HG03575 (cell line): ENCODE results near the gene TXNDC8.
"Not testable (repeated sequence)": the region's sequence is repeated elsewhere in the genome, so short reads cannot be mapped to it uniquely, and the experiment has no call there.

ENCODE experiments used
- ATAC-seq: cut with Tn5 transposase; IDR thresholded peaks from one replicate; pipeline ENCODE4 v1.9.1; 2021; ENCODE audit not compliant: unreplicated experiment, insufficient number of reproducible peaks, low FRiP score; ENCODE audit errors: extremely low read depth

Gene TXNDC8

DNA sequence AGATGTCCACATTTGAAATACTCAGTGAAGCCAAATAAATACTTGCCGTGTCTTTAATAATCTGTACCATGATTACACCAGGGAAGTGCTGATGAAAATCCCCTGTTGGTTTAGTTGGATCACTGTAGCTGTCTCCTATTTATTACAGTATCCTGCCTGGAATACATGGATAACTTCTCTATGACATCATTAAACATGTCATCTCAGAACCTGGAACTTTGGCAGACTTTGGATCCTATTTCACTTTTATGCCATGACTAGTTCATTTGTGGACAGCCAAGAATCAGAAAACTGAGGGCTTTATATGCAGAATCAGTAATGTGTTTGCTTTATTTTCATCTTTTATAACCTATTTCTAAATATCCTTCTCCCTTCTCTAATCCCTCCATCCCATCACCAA is at the start of gene TXNDC8:
TSS of gene TXNDC8 (minus strand) at position 137 of the 400 bp plus-strand sequence.
- no peak for ATAC-seq

DNA sequence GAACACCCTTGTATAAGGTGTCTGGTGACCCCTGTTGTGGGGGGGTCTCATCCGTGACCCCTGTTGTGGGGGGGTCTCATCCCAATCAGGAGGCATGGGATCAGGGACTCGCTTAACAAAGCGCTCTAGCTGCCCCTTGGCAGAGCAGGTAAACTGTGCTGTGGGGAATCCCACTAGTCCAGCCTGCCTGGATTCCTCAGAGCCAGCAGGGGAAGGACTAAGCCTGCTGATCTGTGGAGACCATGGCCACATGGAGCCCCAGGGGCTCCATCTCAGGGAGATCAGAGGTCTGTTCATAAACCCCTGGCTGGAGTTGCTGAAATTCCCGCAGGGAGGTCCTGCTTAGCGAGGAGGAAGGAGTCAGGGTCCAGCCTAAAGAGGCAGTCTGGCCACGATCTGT is 45.8 kb upstream of the TXNDC8 start:
- ATAC-seq, result no peak

DNA sequence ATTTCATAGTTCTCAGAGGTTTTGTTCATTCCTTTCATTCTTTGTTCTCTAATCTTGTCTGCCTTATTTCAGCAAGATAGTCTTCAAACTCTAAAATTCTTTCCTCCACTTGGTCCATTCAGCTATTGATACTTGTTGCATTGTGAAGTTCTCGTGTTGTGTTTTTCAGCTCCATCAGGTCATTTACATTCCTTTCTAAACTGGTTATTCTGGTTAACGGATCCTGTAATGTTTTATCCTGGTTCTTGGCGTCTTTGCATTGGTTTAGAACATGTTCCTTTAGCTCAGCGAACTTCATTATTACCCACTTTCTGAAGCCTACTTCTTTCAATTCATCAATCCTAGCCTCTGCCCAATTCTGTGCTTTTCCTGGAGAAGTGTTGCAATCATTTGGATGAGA is 45.1 kb upstream of the TXNDC8 start:
- no peak for ATAC-seq

DNA sequence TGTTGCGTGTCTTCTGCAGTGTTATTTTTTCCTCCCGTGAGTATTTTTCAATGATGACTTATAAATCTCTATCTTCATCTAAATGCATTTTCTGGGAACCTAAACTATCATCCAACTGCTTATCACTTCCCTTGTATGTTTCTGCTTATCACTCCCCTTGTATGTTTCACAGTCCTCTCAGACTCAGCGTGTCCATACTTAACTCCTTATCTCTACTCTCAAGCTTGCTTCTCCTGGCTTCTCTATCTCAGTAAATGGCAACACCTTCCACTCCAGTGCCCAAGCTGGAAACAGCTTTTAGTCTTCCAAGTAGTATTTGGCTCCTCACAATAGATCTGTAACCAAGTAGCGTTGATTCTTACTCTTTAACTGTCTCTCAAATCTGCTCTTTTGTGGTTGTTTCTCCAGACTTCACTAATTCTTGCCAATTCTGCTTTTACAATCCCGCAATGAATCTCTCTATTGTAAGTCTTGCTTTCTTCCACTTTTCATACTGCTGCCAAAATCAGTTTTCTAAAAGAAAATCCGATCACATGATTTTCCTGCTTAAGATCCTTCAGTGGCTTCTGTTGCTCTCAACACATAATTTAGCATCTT is 33.8 kb upstream of the TXNDC8 start:
- no peak for ATAC-seq

DNA sequence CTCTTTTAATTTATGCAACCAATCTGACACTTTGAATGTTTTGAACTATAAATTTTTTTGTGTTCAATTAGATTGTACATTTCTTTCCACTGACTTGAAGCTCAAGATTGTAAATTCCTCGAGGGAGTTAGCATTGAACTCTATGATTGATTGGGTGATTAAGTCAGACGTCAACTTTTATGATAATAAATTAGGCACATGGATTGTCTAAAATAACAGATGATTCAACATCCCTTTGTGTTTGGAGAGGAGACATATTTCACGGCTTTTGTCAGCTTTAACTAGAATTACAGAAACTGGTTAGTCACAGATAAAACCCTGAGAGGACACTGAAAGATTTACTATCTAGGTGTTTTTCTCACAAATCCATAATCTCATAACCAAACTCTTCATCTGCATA is 32.7 kb upstream of the TXNDC8 start:
- no peak for ATAC-seq

DNA sequence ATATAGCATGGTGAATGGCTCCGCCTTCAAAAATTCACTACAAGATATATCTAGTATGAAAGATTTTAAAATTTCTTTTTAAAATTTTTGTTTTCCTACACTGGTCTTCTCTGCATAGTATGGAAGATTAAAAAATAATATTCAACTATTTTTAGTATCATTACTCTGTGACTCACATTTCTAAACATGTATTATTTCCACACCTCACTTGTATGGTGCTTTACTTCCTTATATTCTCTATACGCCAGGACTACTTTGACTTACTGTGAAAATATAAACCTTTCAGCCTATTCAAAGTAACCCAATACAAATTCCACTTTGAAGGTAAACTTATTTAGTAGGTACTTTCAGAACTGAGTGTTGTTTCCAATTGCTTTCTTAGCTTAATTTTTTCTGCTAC is 26.8 kb upstream of the TXNDC8 start:
- no peak for ATAC-seq

DNA sequence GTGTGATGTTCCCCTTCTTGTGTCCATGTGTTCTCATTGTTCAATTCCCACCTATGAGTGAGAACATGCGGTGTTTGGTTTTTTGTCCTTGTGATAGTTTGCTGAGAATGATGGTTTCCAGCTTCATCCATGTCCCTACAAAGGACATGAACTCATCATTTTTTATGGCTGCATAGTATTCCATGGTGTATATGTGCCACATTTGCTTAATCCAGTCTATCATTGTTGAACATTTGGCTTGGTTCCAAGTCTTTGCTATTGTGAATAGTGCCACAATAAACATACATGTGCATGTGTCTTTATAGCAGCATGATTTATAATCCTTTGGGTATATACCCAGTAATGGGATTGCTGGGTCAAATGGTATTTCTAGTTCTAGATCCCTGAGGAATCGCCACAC is 21.3 kb upstream of the TXNDC8 start:
- ATAC-seq, result not testable (repeated sequence)

DNA sequence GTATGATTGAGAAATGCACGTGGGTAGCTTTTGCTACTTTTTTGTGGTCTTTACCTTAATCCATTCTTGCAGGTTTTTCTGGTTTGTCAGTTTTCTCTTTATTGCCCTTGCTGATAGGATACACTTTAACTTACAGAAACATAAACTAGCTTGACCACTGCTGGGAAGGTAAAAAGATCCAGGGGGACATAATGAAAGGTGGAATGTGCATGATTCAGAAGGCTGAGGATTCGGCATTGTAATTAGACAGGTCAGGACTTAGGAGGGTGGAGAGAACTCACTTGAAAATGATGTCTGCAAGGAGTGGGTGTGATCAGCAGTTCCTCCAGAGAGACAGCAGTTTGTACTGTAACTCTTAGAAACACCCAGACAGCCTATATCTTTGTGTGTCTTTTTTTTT is 19.8 kb upstream of the TXNDC8 start:
- no peak for ATAC-seq

DNA sequence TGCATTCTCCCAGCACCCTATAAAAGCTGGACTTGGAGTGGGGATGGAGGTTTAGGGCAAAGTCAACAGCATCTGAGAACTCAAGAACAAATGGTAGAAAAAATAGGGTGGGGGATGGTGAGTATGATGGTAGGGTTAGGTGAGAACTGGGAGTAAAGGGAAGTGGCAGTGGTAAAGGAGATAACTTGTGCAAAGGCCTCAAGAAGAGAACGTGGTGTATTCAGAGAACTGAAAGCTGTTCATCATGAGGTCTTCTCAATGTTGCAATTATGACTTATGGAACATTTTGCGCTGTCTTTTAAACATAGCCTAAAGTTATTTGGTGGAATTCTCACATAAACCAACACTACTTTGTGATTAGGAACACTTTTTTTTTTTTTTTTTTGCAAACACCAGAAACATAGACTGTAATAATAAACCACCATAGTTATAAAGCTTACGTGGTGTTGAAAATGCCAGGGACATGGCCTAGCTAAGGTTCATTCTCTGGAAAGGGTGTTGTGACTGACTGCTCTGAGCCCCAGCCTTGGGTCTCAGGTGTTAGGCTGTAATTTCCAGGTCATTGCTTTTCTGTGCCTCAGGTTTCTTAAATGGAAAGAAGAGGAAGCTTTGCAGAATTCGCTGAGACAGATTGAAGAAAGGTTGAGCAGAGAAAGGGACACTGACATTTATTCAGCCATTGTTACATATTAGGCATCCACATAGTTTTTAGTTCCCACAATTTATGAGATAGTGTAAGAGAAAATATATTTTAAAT is 19.2 kb upstream of the TXNDC8 start:
- ATAC-seq, result no peak

DNA sequence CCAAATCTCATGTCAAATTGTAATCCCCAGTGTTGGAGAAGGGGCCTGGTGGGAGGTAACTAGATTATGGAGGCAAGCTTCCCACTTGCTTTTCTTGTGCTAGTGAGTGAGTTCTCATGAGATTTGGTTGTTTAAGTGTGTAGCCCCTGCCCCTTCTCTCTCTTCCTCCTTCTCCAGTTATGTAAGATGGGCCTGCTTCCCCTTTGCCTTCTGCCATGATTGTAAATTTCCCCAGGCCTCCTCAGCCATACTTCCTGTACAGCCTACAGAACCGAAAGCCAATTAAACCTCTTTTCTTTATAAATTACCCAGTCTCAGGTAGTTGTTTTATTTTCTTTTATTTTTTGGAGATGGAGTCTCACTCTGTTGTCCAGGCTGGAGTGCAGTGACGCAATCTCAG is 18.2 kb upstream of the TXNDC8 start:
- ATAC-seq, result no peak

DNA sequence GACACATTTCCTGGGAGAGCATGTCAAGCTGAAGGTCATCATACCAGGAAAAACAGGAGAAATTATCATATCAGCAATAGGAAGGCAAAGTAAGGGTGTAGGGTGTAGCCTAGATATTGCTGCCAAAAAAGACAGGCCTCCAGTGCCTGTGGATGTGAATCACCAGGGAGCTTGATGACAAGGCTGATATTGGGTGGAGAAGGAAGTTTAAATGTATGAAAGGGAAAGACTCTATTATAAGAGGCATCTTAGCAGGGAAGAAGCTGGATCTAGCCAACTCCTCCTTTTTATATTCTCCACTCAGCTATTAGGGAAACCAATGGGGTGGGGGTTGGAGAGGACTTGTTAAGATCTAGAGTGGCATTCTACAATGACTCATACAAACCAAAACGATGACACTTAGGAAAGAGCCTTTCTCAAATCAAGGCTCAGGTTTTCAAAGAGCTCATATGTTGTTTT is 13.4 kb upstream of the TXNDC8 start:
- ATAC-seq, result no peak

DNA sequence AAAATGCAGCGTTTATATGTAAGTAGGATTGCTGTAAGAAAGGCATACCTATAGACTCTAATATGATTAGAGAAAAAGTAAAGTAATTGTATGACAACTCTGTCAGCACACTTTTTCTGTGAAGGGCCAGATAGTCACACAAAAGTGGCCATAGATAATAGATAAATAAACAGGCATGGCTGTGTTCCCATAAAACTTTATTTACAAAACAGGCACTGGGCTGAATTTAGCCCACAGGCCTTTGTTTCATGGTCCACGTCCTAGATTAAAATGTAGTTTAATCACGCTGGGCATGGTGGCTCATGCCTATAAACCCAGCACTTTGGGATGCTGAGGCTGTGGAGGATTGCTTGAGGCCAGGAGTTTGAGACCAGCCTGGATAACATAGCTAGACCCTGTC is 8.7 kb upstream of the TXNDC8 start:
- ATAC-seq, result no peak

DNA sequence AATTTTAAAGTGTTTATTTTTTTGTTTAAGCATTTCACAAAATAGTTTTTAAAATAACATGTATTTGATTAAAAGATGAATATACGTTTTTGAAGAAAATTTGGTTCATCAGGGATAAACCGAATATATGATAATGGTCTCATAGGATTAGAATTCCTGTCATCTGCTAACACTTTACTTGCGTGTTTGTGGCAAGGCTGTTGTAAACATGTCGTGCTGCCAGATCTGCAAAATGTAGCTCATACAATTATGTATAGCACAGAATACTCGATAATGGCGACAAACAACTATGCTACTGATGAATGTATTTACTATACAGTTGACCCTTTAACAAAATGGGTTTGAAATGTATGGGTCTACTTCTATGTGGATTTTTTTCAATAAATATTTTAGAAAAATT is 7.2 kb upstream of the TXNDC8 start:
- ATAC-seq, result no peak

DNA sequence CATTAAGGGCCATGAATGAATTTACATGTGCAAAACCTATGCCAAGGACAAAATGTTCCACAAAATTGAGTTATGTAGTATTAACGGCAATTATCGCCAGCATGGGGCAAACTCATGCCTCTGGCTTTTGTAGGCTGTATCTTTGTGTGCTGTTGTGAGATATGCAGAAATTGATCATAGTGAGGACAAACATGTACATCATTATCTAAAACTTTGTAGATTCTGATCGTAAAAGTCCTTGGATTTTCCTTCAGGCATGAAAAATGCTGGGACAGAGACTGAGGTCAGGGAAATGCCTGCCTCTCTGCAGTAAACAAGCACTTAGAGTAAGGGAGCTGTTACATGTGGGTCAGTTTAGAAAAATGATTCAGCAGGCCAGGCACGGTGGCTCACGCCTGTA is 5.9 kb upstream of the TXNDC8 start:
- no peak for ATAC-seq

DNA sequence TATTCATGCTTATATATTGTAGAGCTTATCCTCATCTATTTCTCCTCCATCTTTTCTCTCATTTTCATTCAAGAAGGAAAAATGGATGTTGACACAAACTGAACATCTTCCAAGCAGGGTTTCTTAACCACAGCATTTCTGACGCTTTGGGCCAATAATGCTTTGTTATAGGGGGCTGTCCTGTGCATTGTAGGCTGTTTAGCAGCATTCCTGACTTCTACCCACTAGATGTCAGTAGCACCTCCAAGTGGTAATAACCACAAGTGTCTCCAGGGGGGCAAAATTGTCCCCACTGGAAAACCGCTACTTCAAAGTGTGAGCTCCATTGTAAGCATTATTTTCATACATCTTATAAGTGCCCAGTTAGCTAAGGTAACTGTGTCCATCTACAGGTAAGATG is 2.6 kb upstream of the TXNDC8 start:
- no peak for ATAC-seq

DNA sequence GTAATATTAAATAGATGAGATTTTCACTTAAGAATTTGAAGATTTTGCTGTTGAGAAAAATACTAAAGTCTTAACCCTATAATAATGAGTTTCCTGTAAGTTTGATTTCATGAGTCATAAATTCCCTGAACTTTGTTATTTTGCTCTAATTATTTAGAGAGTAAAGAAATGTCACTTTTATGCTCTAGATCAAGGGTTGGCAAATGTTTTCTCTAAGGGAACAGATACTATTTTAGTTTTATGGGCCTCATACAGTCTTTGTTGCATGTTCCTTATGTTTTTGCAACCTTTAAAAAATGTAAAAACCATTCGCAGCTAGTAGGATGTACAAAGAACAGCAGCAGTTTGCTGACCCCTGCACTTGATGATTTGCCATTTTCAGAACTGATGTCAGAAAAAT is 480 bp upstream of the TXNDC8 start:
- no peak for ATAC-seq

DNA sequence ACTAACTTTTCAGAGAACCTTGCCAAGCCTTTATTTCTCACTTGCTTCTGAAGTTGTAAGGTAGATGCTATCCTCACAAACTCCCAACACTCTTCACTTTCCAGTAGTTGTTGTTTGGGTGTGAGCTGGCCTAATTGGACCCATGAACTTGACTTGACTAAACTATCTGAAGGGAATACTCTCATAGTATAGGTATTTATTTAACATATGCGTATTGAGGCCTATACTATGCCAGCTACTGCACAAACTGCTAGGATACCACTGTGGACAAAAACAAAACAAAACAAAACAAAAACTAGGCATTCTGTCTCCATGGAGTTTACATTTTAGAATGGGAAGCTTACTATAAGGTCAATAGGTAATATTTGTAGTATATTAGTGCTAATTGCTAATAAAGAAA is 1.3 kb downstream of the TXNDC8 start:
- ATAC-seq, result no peak

DNA sequence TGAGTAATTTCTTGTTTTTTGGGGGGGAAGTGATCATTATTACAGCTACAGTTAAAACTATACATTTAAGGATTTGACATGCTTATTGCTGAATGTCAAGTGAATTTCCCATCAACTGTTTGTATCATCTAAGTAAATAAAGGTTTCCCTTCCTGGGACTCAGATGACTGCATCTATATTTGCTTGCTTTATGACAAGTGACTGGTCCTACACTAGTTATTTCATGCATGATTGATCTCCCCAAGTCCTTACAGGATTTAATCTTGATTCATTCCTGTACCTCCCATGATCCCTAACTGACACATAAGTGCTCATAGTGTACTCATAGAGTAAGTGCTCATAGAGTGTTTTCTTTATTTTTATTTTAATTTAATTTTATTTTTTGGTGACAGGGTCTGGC is 2.8 kb downstream of the TXNDC8 start:
- no peak for ATAC-seq

DNA sequence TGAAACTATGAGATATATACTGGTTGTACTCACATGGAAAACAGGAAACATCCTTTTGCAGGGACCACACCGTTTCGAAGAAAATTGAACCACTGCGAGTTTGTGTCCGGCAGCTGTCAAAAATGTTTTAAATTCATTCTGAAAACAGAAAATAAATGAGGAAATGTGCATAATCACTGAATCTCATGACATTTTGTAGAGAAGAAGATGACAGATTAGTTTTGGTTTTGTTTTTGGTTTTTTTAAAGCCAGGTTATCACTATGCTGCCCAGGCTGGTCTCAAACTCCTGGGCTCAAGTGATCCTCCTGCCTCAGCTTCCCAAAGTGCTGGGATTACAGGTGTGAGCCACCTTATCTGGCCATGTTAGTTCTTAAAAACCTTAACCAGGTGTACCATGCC is 3.5 kb downstream of the TXNDC8 start:
- no peak for ATAC-seq

DNA sequence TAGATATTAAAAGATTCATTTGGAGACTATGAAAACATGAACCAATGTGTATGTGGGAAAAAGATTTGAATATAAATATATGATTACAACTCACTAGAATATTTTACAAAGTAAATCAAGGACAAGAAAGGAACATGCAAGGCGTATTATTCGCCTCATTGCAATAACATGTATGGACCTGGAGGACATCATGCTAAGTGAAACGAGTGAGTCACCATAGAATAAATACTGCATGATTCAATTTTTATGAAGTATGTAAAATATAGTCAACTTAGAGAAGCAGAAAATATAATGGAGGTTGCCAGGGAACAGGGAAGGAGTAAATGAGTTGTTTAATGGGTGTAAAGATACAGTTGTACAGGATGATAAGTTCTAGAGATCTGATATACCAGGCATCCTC is 4.9 kb downstream of the TXNDC8 start:
- no peak for ATAC-seq
